GM19035 (cell line): Measurements from ENCODE around the gene YJEFN3.

Source experiments
- ATAC-seq: cut with Tn5 transposase; IDR thresholded peaks from one replicate; pipeline ENCODE4 v1.9.1; 2021; ENCODE audit not compliant: unreplicated experiment

Gene YJEFN3

GRCh38 chr19:19523177-19523576 lies 5.5 kb upstream of the YJEFN3 start:
- no peak for ATAC-seq

DNA sequence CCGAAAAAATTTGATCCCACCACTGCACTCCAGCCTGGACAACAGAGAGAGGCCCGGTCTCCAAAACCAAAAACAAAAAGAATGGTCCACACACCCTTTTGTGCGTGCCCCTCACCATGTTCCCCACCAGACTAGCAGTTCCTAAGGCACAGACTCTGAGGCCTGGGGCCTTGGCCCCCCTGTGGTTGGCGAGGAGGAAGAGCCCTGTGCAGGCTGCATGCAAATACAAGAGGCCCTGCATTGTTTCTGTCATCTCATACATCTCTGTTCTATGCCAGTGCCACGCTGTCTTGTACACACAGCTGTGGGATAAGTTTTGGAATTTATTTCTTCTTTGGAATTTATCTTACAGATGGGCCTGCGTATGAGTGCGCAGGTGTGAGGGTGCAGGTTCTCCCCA lies 4.7 kb upstream of the YJEFN3 start:
- no peak for ATAC-seq

DNA sequence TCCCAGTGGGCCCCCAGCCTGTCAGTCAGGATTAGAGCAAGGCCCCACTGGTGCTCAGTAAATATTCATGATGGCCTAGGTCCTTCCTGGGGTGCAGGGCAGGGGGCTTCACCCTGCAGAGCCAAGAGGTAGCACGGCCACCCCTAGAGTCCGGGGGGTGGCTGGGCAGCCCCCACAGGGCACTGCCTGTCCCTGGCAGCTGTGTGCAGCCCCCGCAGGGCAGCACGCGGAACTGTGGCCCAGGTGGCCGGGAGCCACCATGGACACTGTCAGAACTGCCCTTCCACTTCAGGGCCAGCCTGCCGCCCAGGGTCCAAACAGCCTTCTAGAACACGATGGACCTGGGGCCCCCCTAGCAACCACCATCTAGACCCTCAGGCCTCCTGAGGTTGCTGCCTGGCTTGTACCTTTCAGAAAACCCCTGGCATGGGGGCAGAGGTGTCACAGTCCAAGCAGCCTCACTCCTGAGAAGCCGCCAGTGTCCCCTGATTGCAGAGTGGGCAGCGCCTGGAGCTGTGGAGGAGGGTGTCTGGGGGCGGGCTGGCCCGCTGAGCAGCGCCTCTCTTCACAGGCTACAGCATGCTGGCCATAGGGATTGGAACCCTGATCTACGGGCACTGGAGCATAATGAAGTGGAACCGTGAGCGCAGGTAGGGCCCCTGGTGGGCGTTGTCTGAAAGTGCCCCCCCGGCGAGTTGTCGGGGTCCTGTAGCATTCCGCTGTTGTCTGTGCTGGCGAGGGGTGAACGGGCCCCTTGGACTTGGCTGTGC lies 2.9 kb upstream of the YJEFN3 start:
- ATAC-seq = no peak

DNA sequence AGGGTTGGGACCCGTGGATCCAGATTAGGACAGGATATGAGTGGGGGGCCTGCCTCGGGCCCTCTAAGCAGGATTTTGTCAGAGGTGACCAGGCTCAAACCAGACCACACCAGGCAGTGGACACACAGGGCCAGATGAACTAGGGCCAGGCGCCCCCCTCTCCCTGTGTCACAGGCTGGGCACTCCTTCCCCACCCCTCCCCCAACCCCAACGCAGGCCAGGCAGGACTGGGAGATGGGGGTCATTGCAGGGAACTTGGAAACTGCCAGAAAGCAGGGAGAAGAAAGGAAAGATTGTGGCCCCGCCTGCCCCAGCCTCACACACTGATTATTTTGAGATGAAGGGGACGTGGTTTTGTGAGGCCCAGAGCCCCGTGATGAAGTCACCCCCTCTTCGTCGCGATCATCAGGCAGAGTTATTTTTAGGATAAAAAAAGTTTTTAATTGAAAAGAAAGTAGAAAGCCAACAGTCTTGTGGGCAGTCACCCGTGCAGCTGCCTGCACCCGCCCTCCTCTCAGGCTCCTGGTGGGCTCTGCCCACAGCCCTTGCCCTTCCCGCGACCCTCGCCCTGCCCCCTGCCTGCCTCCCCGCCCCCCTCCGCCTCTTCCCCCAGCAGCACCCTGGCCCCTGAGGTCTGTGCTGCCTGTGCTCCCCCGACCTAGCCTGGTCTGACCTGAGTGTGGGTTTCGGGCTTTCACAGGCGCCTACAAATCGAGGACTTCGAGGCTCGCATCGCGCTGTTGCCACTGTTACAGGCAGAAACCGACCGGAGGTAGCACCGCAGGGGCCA lies 1.9 kb upstream of the YJEFN3 start:
- ATAC-seq = no peak

DNA sequence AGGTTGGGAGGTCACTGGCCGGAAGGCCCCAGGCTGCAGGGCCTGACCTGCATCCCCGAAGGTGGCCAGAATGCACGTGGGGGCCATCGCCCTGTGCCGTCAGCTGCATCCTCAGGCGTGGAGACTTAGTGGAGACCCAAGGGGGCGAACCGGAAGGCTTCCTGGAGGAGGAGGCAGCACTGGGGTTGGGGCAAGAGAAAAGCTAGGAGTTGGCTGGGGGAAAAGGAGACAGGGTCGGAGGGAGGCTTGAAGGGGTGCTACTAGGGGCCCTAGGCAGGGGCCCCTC lies 1.4 kb upstream of the YJEFN3 start:
- ATAC-seq = no peak

DNA sequence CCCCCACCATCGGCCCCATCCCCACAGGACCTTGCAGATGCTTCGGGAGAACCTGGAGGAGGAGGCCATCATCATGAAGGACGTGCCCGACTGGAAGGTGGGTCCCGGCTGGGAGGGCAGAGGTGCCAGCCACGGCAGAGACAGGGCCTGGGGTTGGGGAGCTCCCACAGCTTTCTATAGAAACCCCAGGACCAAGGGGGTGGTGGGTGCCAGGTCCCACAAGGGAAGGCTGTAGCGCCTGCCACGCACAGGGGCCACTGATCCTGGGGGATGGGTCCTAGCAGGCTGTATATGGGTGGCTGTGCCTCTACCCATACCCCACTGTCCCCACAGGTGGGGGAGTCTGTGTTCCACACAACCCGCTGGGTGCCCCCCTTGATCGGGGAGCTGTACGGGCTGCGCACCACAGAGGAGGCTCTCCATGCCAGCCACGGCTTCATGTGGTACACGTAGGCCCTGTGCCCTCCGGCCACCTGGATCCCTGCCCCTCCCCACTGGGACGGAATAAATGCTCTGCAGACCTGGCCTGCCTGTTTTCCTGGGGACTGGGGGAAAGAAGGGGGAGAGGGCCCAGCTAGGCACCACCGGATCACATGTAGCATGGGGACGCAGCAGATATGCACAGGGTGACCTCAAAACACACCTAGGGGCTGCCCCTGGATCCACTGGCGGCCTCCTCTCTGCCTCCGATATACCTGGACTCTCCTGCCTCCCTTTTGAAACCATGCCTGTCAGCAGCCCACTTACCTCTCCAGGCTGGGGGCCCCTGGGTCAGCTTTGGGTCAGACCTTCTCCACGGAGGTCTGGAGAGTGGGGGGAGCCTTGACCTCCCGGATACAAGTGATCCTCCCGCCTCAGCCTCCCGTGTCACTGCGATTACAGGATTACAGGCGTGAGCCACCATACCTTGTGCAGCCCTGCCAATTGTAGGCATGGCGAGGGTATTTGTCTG lies 761 bp upstream of the YJEFN3 start:
- ATAC-seq = no peak

- no peak for ATAC-seq
Measured at GRCh38 chr19:19529783-19530422, 1.2 kb downstream of the YJEFN3 start.

GRCh38 chr19:19530423-19530804 lies 1.7 kb downstream of the YJEFN3 start:
- ATAC-seq = no peak

- no peak for ATAC-seq
Measured at GRCh38 chr19:19530889-19531288, 2.2 kb downstream of the YJEFN3 start.

- no peak for ATAC-seq
Measured at GRCh38 chr19:19531951-19532805, 3.5 kb downstream of the YJEFN3 start.

DNA sequence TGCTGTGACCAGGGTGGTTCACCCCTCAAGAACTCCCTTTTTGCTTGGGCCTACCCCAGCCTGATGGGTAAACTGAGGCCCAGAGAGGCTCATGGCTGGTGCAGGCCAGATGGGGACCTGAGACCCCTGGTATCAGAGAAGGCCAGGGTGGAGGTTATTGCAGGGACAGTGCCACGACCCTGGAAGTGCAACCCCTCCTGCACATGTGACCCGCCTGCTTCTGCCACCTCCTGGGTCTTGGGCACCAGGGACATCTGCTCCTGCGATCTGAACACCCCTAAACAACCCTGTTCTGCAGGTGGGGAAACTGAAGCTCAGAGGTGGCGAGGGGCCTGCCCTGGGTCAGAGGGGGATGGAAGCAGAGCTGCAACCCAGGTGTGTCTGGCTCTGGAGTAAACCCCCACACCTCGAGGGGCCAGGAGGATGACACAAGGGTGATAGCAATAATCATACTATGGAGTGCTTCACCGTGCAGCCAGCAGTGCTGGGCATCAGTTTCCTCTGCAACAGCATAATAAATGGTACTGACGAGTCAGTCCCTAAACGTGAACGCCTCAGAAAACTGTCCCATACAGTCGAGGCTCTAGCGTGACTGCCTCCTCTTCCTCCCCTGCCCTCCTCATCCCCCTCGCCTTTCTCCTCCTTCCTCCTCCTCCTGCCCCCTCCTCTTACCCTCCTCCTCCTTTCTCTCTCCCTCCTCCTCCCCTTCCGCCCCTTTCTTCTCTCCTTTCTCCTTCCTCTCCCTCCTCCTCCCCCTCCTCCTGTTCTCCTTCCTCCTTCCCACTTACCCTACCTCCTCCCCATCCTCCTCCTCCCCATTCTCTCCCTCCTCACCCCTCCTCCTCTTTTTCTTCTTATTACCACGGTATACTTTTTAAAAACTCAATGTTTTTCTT lies 4.3 kb downstream of the YJEFN3 start:
- no peak for ATAC-seq

GRCh38 chr19:19533841-19534240 lies 5.1 kb downstream of the YJEFN3 start:
- no peak for ATAC-seq

GRCh38 chr19:19534556-19535265 lies 6.0 kb downstream of the YJEFN3 start:
- ATAC-seq = no peak

DNA sequence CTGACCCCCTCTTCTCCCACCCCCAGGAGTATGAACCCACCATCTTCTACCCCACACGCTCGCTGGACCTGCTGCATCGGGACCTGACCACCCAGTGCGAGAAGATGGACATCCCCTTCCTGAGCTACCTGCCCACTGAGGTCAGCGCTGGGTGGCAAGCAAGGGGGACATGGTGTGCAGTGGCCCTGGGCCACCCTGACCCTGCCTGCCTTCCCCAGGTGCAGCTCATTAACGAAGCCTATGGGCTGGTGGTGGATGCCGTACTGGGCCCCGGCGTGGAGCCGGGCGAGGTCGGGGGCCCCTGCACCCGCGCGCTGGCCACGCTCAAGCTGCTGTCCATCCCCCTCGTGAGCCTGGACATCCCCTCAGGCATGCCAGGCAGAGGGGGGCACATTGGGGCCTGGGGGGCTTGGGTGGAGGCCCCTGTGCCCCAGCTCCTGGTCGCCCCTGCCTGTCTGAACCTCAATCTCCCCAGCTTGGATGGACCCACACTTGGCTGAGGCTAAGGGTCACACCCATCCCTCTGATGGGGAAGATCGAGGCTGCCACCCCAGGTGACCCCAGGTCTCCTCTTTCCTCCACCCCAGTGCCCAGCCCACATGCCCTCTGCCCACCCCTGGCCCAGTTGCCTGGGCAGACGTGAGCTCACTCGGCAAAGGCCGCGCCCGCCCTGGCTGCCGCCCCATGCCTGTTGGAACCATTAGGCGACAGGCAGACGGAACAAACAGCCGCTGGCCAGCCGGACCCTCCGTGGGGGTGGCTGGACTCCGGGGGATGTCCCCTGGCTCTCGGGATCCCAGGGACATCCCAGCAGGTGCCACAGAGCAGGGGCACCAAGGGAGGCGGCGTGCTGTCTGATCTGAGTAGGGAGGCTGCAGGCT lies 6.8 kb downstream of the YJEFN3 start:
- ATAC-seq = no peak

DNA sequence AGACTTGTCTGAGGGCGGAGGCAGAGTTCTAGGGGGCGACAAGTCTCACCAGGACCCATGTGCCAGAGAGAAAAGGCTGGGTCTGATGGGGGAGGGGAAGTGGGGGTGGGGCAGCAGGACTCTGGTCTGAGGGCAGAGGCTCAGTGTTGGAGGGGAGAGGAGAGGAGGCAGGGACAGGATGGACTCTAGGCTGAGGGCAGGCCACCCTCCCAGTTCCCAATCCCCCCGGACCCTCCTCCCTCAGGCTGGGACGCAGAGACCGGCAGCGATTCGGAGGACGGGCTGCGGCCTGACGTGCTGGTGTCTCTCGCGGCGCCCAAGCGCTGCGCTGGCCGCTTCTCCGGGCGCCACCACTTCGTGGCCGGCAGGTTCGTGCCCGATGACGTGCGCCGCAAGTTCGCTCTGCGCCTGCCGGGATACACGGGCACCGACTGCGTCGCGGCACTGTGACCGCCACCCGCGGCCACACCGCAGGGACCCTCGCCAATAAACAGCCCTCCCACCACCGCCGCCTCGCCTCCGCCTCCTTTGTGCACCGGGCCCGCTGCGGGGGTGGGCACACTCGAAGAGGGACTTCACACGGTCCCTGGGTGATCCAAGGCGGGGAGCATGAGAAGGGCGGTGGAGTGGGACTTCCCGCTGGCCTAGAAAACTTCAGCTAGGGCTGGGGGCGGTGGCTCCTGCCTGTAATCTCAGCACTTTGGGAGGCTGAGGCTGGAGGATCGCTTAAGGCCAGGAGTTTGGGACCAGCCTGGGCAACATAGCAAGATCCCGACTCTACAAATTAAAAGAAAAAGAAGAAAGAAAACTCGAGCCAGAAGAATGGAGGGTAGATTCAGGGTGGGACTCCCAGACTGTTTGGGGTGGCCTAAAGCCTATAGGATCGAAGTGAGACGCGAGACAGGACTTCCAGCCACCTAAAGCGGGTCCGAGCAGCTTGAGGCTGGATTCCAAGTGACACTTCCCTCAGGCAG lies 8.7 kb downstream of the YJEFN3 start:
- no peak for ATAC-seq

GRCh38 chr19:19538061-19538784 lies 9.5 kb downstream of the YJEFN3 start, which contains the start of gene CILP2:
CILP2 (plus strand) TSS chr19:19538265; CDS start chr19:19538350, 85 bp downstream.
- ATAC-seq = no peak
